Peyer's patch (tissue), 4 donors: ENCODE results near the gene RFX4. TPM values are rescaled to one million over a fixed set of nuclear protein-coding genes. Genes with fewer than 3 reads are reported as not detected.

Experiments
- DNase-seq, 3 donors: peaks; one replicate each; pipeline ENCODE4 v3.0.0-alpha.2; 2017 to 2019
- H3K27ac ChIP-seq, 4 donors: fragments of 200-600 bp; sonication (generic); one replicate each; pipeline ENCODE4 v1.5.1; 2016 to 2019
- H3K27me3 ChIP-seq, 2 donors: fragments of 200-600 bp; sonication (generic); one replicate each; pipeline ENCODE4 v1.5.1; 2019
- H3K36me3 ChIP-seq, 3 donors: fragments of 200-600 bp; sonication (generic); one replicate each; pipeline ENCODE4 v1.5.1; 2016 to 2019
- H3K4me1 ChIP-seq, 4 donors: fragments of 200-600 bp; sonication (generic); one replicate each; pipeline ENCODE4 v1.5.1; 2016 to 2019
- H3K4me3 ChIP-seq, 4 donors: fragments of 200-600 bp; sonication (generic); 1 replicate in 3 of 4; 2 replicates in 1 of 4; pipeline ENCODE4 v1.5.1; 2016 to 2019; ENCODE audit warnings: mild to moderate bottlenecking in 1 of 4
- H3K9me3 ChIP-seq, 4 donors: fragments of 200-600 bp; sonication (generic); one replicate each; pipeline ENCODE4 v1.5.1; 2016 to 2019; ENCODE audit warnings: mild to moderate bottlenecking in 1 of 4
- CTCF ChIP-seq, 6 experiments: fragments of 450-650 bp in 4 of 6; fragments of 200-600 bp in 2 of 6; sonication (generic) in 1 of 6; IDR thresholded peaks; one replicate each; pipeline ENCODE4 v1.5.1; 2017 to 2019; ENCODE audit warnings: antibody characterized with exemption in 6 of 6, mild to moderate bottlenecking in 3 of 6, moderate library complexity in 1 of 6
- POLR2A ChIP-seq, 2 donors: fragments of 450-650 bp; IDR thresholded peaks; one replicate each; pipeline ENCODE4 v1.5.1; 2017; ENCODE audit warnings: antibody characterized with exemption in 2 of 2, mild to moderate bottlenecking in 2 of 2, moderate library complexity in 2 of 2
- total RNA-seq, 4 donors: library from RNA; depleted of rRNA; stranded (reverse); fragments of >200 nt; gene quantifications; one replicate each; pipeline ENCODE4 v1.1.0, GENCODE V29; 2016

The RFX4 gene
- total RNA-seq, 4 donors from 2014 or later, result not detected

DNA sequence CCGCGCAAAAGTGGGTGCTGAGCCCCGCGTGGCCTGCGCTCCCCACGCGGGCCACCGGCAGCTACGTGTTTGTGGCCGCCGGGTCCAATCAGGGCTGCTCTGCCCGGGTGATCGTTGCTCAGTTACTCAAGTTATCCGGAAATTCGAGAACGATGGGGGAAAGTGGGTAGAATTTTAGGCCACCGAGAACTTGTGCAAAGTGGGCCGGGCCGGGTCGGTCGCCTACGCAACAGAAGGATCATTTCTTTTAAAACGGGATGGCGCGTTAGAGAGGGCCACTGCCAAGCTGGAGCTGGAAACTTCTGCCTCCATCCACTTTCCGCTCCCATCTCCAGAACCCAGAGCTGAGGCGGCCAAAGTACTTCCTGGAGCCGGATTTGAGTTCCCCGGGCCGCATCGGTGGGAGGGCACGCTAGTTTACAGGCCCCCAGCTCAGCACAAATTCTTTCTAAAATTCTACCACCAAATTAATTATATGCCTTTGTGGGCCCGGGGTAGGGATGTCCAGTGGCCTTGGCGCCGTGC lies 3.5 kb downstream of the RFX4 start:
- Histone ChIP-seq H3K27me3 (peaks cover 0 to 46% of the 10 kb centered on the region in 2 donors), H3K9me3 (no peaks in the 10 kb centered on the region), H3K4me1 (peaks cover 0 to 47% (median under 1%) of the 10 kb centered on the region in 4 donors), H3K27ac (no peak overlapping the region), H3K4me3 (no peak overlapping the region), H3K36me3 (no peaks in the 10 kb centered on the region)
- TF ChIP-seq CTCF (IDR thresholded peaks at IDR 0.05) (no peak), POLR2A (IDR thresholded peaks at IDR 0.05) (no peak)
- DNase-seq, result no peak

DNA sequence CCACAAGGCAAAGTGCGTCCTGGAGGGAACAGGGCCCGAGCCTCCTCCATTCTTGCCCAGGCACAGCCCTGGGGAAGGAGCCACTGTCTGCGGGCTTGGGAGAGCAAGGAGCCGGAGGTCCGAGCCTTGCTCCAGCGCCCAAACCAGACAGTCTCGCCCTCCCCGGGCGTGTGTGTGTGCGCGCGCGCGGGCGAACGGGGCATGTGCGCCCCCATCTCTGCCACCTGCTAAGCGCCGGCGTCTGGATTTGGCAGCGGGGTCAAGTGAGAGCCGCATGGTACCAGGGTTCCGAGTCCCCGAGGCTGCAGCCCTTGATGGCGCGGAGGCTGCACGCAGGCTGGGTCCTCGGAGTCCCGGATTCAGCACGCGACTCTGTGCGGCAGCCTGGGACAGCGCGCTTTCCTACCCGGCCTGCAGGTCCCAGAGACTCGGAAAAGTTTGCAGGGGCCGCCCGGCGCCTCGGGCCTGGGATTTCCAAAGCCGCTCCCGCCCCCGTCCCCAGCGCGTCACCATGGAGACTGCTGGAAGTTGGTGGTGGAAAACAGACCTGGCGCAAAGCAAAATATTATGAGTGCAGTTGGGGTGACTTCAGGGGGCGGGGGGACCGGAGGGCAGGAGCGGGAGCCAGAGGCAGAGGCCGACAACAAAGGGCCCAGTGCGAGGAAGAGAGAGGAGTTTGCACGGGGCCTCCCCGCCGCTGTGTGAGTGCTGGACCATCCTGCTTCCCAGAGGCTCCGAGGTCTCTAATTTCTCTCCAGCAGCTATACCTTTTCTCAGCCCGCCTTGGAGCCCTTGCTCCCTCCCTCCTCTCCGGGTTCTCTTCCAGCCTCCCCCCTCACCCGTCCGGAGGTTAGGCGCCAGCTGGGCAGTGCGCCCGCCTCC lies 4.2 kb downstream of the RFX4 start:
- Histone ChIP-seq H3K27me3 (peaks cover 0 to 39% of the 10 kb centered on the region in 2 donors), H3K4me3 (no peak overlapping the region), H3K27ac (no peak overlapping the region), H3K36me3 (no peaks in the 10 kb centered on the region), H3K9me3 (no peaks in the 10 kb centered on the region), H3K4me1 (peaks cover 0 to 43% (median 0%) of the 10 kb centered on the region in 4 donors)
- TF ChIP-seq POLR2A (IDR thresholded peaks at IDR 0.05), result no peak
- no peak for TF ChIP-seq CTCF (IDR thresholded peaks at IDR 0.05)
- DNase-seq, result no peak

GRCh38 chr12:106588771-106589170 lies 6.0 kb downstream of the RFX4 start:
- Histone ChIP-seq H3K36me3 (no peaks in the 10 kb centered on the region), H3K27ac (no peak overlapping the region), H3K27me3 (peaks cover 0 to 24% of the 10 kb centered on the region in 2 donors), H3K9me3 (no peaks in the 10 kb centered on the region), H3K4me3 (no peak overlapping the region), H3K4me1 (peaks cover 0 to 27% (median 0%) of the 10 kb centered on the region in 4 donors)
- no peak for TF ChIP-seq POLR2A (IDR thresholded peaks at IDR 0.05)
- no peak for TF ChIP-seq CTCF (IDR thresholded peaks at IDR 0.05)
- no peak for DNase-seq

DNA sequence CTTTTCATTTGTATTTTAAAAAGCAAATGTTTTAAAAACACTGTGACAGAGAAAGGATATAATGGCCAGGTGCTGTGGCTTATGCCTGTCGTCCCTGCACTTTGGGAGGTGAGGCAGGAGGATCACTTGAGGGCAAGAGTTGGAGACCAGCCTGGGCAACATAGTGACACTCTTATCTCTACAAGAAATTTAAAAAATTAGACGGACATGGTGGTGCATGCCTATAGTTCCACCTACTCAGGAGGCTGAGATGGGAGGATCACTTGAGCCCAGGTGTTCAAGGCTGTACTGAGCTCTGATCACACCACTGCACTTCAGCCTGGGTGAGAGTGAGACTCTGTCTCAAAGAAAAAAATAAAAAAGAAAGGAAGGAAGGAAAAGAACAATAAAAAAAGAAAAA lies 7.8 kb downstream of the RFX4 start:
- Histone ChIP-seq H3K4me1 (peaks cover 0 to 16% (median 0%) of the 10 kb centered on the region in 4 donors), H3K27ac (no peak overlapping the region), H3K27me3 (peaks cover 0 to 14% of the 10 kb centered on the region in 2 donors), H3K9me3 (no peaks in the 10 kb centered on the region), H3K4me3 (no peak overlapping the region), H3K36me3 (no peaks in the 10 kb centered on the region)
- no peak for DNase-seq
- TF ChIP-seq CTCF (IDR thresholded peaks at IDR 0.05) (no peak), POLR2A (IDR thresholded peaks at IDR 0.05) (no peak)

DNA sequence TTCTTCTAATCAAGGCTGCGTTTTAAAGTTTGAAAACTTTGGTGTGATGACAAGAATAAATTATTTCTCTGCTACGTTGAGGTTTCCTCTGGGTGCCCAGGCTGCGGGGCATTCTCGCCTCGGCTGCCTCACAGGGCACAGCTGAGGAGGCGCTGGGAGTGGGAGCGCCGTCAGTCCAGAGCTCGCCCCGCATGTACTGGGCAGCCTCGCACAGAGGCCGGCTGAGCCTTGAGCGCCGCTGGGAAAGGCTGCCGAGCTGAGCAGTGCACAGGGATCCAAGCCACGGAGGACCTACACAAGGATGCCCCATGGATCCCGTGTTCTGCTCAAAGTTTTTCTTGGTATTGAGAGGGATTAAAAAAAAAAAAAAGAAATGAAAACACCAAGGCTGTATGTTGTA lies 11.6 kb downstream of the RFX4 start:
- Histone ChIP-seq H3K9me3 (no peaks in the 10 kb centered on the region), H3K27ac (no peak overlapping the region), H3K27me3 (no peaks in the 10 kb centered on the region), H3K4me3 (no peak overlapping the region), H3K36me3 (no peaks in the 10 kb centered on the region), H3K4me1 (no peaks in the 10 kb centered on the region)
- TF ChIP-seq POLR2A (IDR thresholded peaks at IDR 0.05) (no peak), CTCF (IDR thresholded peaks at IDR 0.05) (no peak)
- no peak for DNase-seq
